Measurements from ENCODE around the gene VGLL3. TPM values are rescaled to one million over a fixed set of nuclear protein-coding genes. Genes with fewer than 3 reads are reported as not detected.

Gene VGLL3
- total RNA-seq, 1 donor from 2014 or later: 0.36 TPM

GRCh38 chr3:86954226-86954625 is 36.7 kb downstream of the VGLL3 start:
- no peak for TF ChIP-seq CTCF (IDR thresholded peaks at IDR 0.05; ENCODE audit: unreplicated experiment)
- DNase-seq (ENCODE audit: low spot score): no peak
- Mint-ChIP-seq H3K4me3 (ENCODE audit: unreplicated experiment) (no peak overlapping the region), H3K9me3 (ENCODE audit: unreplicated experiment) (no peaks in the 10 kb centered on the region), H3K27ac (ENCODE audit: unreplicated experiment) (no peak overlapping the region), H3K36me3 (ENCODE audit: low read depth, unreplicated experiment) (no peaks in the 10 kb centered on the region), H3K4me1 (ENCODE audit: unreplicated experiment) (peaks cover 7% of the 10 kb centered on the region), H3K27me3 (ENCODE audit: unreplicated experiment) (peaks cover 2% of the 10 kb centered on the region)

- Mint-ChIP-seq H3K9me3 (ENCODE audit: unreplicated experiment) (no peaks in the 10 kb centered on the region), H3K27me3 (ENCODE audit: unreplicated experiment) (peaks cover 2% of the 10 kb centered on the region)
- no peak for TF ChIP-seq CTCF (IDR thresholded peaks at IDR 0.05; ENCODE audit: unreplicated experiment)
Measured at GRCh38 chr3:86951322-86951721, 39.6 kb downstream of the VGLL3 start.

GRCh38 chr3:86950717-86951116 is 40.2 kb downstream of the VGLL3 start:
- no peaks in the 10 kb centered on the region for H3K36me3 Mint-ChIP-seq (ENCODE audit: low read depth, unreplicated experiment)
- TF ChIP-seq CTCF (IDR thresholded peaks at IDR 0.05; ENCODE audit: unreplicated experiment): no peak
- peaks cover 2% of the 10 kb centered on the region for H3K27me3 Mint-ChIP-seq (ENCODE audit: unreplicated experiment)
- H3K4me3 Mint-ChIP-seq (ENCODE audit: unreplicated experiment): no peak overlapping the region
- no peak for DNase-seq (ENCODE audit: low spot score)
- H3K4me1 Mint-ChIP-seq (ENCODE audit: unreplicated experiment): peaks cover 7% of the 10 kb centered on the region
- no peaks in the 10 kb centered on the region for H3K9me3 Mint-ChIP-seq (ENCODE audit: unreplicated experiment)
- H3K27ac Mint-ChIP-seq (ENCODE audit: unreplicated experiment): no peak overlapping the region

More at GRCh38 chr3:86951322-86951721, 39.6 kb downstream of the VGLL3 start:
- Mint-ChIP-seq H3K27ac (ENCODE audit: unreplicated experiment) (no peak overlapping the region), H3K36me3 (ENCODE audit: low read depth, unreplicated experiment) (no peaks in the 10 kb centered on the region), H3K4me1 (ENCODE audit: unreplicated experiment) (peaks cover 7% of the 10 kb centered on the region), H3K4me3 (ENCODE audit: unreplicated experiment) (no peak overlapping the region)
- DNase-seq (ENCODE audit: low spot score): no peak

- Mint-ChIP-seq H3K4me1 (ENCODE audit: unreplicated experiment) (peaks cover 7% of the 10 kb centered on the region), H3K27ac (ENCODE audit: unreplicated experiment) (no peak overlapping the region), H3K27me3 (ENCODE audit: unreplicated experiment) (peaks cover 2% of the 10 kb centered on the region), H3K36me3 (ENCODE audit: low read depth, unreplicated experiment) (no peaks in the 10 kb centered on the region), H3K4me3 (ENCODE audit: unreplicated experiment) (no peak overlapping the region), H3K9me3 (ENCODE audit: unreplicated experiment) (no peaks in the 10 kb centered on the region)
- no peak for TF ChIP-seq CTCF (IDR thresholded peaks at IDR 0.05; ENCODE audit: unreplicated experiment)
- no peak for DNase-seq (ENCODE audit: low spot score)
Measured at GRCh38 chr3:86949850-86950249, 41.1 kb downstream of the VGLL3 start.

GRCh38 chr3:86948822-86949221 is 42.1 kb downstream of the VGLL3 start:
- H3K4me1 Mint-ChIP-seq (ENCODE audit: unreplicated experiment): peaks cover 7% of the 10 kb centered on the region
- no peaks in the 10 kb centered on the region for H3K36me3 Mint-ChIP-seq (ENCODE audit: low read depth, unreplicated experiment)
- no peak overlapping the region for H3K27ac Mint-ChIP-seq (ENCODE audit: unreplicated experiment)
- DNase-seq (ENCODE audit: low spot score): no peak
- no peak for TF ChIP-seq CTCF (IDR thresholded peaks at IDR 0.05; ENCODE audit: unreplicated experiment)
- no peaks in the 10 kb centered on the region for H3K9me3 Mint-ChIP-seq (ENCODE audit: unreplicated experiment)
- no peak overlapping the region for H3K4me3 Mint-ChIP-seq (ENCODE audit: unreplicated experiment)
- peaks cover 2% of the 10 kb centered on the region for H3K27me3 Mint-ChIP-seq (ENCODE audit: unreplicated experiment)

Measured in endothelial cell (in vitro differentiated cells).